Measurements from ENCODE around the gene ZNF501.

The ZNF501 gene

DNA sequence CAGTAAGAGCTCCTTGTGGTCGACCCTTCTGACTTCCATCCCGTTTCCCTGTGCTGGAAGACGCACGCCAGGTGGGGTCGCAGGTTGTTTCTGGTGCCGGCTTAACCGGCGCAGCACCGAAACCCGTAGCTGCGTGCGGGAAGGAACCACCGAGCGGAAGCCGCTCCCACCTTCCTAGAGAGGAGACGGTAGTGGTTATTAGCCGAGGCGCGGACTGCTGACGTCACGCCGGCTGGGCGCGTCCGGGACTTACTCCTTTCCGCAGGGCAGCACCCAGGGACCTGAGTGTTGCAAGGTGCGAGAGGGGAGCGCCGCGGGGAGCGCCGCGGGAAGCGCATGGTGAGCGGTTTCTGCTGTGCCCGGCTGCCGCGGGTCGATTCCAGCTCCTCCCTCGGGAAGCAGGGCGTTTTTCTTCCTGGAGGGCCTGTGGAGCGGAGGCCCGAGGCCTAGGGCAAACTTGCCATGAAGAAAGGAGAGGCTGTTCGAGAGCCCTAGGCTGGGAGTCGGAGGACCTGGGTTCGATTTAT lies at the start of gene ZNF501:
Gene ZNF501 (plus strand): TSS at position 252 of the 527 bp plus-strand sequence. CDS start 4,787 bp downstream, outside the sequence.
- peak; percentile 42 to 83 (median 76) for DNase-seq

DNA sequence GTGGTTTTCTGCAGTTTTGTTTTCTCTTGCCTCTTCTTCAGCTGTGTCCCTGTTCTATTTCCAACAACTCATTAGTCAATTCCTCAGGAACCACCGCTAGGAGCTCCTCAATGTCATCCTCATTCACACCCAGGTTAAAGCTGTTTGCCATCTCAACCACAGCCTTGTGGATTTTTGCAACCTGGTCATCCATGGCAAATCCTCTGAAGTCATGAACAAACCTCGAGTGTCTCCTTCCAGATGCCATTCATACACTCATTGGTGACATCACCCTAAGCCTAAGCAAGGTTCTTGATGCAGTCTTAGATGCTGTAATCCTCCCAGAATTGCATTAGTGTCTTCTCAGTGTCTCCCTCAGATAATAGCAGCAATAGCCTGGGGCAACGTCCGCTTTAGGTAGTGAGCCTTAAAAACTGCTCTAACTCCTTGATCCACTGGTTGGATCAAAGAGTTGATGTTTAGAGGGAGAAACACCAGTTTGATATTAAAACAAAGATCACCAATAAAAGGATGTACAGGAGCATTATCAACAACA lies 48.4 kb upstream of the ZNF501 start:
- DNase-seq: no peak

DNA sequence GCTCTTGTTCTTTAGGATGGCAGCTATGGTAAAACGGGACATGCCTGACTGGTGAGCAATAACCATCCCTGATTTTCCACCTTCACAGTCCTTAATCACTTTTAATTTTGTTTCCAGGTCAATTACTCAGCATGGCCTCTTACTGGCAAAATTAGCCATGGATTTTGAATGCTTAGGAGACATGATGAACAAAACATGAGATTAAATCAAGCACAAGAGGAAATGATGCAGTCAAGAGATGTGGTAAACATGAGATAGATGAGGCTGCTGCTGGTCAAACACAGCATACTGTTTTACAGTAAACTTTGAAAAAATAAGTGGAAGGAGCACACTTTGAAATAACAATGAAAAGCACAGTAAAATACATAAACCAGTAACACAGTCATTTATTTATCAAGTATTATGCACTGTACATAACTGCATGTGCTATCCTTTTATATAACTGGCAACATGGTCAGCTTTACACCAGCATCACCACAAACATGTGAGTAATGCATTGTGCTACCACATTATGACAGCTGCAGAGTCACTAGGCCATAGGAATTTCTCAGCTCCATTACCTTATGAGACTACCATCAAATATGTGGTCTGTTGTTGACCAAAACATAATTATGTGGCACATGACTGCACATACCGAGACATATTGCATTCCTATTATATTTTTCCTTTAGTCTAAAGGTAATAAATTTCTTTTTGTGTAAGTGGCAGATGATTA lies 47.1 kb upstream of the ZNF501 start:
- DNase-seq: no peak

DNA sequence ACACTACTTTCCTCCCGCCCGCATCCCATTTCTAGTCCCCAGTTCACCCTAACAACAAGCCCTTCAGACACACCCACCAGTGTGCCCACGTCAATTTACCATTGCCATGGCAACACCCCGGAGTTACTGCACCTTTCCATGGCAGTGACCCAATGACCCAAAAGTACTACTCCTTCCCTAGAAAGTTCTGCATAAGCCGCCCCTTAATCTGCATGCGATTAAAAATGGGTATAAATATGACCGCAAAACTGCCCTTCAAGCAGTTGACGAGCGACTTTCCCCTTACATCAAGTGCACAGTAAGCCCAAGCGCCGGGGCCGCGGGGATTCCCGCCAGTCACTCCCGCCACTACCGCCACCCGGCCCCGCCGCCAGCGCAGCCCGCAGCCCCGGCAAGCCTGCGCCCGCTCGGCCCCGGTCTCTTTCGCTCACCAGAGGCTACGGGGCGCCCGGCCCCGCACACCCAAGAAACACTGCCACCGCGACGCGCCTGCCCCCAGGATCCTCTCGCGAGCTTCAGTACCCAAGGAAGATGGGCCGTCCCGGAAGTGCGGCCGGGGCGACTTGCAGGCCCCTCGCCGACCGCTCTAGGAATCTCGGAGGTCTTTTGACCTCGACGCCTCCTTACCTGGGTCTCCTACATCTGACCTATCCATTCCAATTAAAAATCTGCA lies 44.2 kb upstream of the ZNF501 start:
- DNase-seq: peak; percentile 0 to 49 (median 24)

DNA sequence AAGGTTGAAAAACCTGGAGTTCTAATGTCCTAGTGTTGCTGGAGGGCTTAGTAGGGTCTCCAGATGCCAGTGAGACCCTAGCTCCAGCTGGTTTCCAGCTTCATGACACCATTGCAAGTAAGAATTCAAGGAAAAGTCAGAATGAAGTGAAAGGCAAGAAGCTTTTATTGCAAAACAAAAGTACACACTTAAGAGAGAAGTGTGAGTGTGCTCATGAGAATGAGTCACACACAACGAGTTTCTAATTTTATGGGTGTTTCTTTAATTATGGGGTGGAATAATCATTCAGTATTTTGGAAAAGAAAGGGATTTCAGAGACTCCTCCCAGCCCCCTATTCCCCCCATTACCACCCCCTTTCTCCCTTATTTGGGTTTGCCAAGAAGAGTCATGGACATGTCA lies 41.5 kb upstream of the ZNF501 start:
- no peak for DNase-seq

DNA sequence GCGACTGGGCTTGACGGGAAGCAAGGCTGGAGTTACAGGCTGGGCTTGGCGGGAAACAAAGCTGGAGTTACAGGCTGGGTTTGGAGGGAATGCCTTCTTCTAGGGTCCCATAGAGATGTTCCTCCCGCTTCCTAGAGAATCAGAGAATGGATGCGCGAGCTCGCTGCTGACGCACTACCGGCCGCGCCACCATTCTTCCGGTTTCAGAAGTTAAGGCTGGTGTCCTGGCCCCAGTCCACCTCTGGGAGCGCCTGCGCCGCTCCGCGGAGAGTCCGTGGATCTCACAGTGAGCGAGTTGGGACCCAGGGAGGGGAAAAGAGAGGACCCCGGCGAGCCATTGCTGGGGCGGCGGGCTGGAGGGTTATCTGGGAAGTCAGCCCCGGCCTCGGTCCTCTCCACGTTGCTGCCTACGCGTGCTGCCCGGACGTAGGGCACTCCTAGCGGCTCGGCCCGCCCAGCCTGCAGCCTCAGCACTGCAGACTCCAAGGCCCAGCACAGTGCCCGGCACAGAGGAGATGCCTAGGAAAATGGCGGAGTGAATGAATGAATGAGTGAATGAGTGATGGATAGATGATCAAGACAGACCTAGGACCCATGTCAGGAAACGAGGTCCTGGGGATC lies 16.9 kb upstream of the ZNF501 start, which contains the start of gene ZNF502:
Gene ZNF502 (plus strand): TSS at position 206 of the 621 bp plus-strand sequence. CDS start 7,602 bp downstream, outside the sequence.
- DNase-seq: peak in 5 of 6 experiments; percentile 9 to 56 (median 44)

DNA sequence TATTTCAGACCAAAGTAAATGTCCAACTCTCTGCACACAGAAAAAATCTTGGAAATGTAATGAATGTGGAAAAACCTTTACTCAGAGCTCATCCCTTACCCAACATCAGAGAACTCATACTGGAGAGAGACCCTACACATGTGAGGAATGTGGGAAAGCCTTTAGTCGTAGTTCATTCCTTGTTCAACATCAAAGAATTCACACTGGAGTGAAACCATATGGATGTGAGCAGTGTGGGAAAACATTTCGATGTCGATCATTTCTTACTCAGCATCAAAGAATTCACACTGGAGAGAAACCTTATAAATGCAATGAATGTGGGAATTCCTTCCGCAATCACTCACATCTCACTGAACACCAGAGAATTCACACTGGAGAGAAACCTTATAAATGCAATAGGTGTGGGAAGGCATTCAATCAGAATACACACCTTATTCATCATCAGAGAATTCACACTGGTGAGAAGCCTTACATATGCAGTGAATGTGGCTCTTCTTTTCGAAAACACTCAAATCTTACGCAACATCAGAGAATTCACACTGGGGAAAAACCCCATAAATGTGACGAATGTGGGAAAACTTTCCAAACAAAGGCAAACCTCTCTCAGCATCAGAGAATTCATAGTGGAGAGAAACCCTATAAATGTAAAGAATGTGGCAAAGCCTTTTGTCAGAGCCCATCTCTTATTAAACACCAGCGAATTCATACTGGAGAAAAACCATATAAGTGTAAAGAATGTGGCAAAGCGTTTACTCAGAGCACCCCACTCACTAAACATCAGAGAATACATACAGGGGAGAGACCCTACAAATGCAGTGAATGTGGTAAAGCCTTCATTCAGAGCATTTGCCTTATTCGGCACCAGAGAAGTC lies 8.0 kb upstream of the ZNF501 start:
- DNase-seq: no peak

DNA sequence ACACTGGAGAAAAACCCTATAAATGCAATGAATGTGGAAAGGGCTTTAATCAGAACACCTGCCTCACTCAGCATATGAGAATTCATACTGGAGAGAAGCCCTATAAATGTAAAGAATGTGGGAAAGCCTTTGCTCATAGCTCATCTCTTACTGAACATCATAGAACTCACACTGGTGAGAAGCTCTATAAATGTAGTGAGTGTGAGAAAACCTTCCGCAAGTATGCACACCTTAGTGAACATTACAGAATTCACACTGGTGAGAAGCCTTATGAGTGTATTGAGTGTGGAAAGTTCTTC lies 7.4 kb upstream of the ZNF501 start:
- DNase-seq: no peak

DNA sequence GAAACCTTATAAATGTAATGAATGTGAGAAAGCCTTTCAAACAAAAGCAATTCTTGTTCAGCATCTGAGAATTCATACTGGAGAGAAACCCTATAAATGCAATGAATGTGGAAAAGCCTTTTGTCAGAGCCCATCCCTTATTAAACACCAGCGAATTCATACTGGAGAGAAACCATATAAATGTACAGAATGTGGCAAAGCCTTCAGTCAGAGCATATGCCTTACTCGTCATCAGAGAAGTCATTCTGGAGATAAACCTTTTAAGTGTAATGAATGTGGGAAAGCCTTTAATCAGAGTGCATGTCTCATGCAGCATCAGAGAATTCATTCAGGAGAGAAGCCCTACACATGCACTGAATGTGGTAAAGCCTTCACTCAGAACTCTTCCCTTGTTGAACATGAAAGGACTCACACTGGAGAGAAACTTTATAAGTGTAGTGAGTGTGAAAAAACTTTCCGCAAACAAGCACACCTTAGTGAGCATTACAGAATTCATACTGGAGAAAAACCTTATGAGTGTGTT lies 5.3 kb downstream of the ZNF501 start:
- DNase-seq: no peak

DNA sequence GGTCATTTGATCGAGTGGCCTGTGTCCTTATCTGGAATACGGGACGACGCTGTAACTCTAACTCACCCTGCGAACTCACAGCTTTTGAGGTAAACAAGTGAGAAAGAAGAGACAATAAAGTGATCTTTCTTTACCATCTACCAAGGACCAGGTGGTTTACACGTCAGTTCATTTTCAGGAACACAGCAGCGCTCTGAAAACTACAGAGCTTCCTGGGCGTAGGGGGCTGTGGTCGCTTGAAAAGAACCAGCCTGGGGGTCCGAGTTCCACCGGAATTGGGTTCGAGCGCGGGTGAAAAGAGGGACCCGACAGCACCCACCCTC lies 31.6 kb downstream of the ZNF501 start:
- no peak for DNase-seq

DNA sequence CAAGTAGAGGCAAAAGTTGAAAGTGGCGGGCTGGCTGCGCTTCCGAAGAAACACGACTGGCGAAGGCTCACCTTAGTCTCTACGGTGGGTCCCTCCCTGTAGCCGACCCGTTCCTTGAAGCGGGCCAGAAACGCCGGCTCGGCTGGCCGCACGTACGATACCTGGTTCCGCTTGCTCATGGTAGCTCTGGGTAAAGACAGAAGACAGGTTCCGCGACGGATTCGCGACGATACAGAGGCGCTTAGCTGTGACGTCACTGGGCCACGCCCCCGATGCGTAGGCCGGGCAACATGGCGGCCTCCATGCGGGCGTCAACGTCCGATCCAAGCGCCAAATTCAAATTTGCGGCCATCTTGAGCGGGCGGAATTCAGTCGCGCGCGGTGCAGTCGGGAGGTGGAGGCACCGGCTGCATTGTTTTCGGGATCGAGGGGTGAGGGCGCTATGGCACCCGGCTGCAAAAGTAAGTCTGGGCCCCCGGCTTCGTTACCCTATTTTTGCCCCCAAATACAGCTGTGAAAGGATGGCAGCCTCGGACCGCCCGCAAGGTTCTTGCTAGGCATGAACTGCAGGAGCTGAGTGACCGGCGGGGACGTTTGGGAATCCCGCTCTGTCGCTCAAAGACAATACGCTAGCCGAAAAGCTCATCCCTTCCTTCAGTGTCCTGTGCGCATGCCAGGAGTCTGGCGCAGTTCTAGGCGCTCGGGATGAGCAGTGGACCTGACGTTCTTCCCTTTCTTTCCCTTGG lies 32.2 kb downstream of the ZNF501 start, which contains the start of the genes KIAA1143 and KIF15:
Gene KIAA1143 (minus strand): TSS at position 196 of the 746 bp plus-strand sequence. CDS start 17 bp downstream, at position 179.
Gene KIF15 (plus strand): TSS at position 371 of the 746 bp plus-strand sequence. CDS start 72 bp downstream, at position 443.
- peak; percentile 90 to 96 (median 95) for DNase-seq

DNA sequence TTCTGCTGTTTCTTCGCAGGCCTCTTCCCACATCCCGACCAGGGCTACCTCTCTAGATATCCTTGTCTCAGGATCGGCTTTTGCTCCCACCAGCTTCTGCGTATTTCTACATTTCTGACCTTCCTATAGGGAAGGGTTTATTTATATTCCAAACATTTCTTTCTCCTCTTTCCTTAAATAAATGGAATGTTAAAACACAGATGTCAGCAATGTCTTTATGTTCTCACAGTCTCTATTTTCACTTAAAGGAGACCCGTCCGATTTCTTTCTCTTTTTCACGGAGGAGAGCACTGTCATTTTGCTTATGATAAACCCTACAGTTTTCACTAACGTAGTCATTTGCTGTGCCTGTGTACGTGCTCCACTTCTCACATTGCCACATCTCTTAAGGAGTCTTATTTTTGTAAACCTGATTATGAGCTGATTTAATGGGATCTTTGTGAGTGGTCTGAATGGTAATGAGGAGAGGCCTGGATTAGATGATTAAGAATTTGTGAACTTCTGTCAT lies 32.8 kb downstream of the ZNF501 start:
- no peak for DNase-seq

DNA sequence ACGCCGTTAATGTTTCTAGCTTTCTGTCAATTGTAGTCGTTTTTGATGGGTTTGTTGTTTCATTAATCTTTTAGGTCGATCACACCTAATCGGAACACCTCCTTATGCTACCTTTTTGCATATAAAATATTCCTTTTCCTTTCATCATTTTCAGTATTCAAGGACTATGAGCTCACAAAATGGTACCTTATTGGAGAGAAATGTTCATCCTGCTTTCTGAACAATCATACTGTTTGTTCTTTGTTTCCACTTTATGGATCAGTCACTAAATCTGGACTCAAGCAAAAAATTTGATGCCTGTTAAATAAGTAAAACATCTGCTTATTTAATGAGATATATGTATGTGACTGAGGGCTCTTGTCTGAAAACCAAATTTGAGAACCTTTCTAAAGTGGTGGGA lies 33.3 kb downstream of the ZNF501 start:
- no peak for DNase-seq

DNA sequence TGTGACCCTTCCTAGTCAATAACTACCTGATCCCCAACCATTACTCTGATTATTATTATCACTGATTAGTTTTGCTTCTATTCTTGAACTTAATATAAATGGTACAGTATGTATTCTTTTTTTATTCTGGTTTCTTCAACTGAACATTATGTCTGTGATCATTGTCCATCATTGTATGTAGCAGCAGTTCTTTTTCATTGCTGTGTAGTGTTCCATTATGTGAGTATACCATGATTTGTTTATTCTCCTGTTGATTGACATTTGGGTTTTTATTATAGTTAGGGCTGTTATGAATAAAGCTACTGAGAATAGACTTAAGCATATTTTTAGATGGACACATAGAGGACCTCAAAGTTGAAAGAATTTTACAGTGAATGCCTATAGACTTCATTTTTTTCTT lies 34.8 kb downstream of the ZNF501 start:
- no peak for DNase-seq

DNA sequence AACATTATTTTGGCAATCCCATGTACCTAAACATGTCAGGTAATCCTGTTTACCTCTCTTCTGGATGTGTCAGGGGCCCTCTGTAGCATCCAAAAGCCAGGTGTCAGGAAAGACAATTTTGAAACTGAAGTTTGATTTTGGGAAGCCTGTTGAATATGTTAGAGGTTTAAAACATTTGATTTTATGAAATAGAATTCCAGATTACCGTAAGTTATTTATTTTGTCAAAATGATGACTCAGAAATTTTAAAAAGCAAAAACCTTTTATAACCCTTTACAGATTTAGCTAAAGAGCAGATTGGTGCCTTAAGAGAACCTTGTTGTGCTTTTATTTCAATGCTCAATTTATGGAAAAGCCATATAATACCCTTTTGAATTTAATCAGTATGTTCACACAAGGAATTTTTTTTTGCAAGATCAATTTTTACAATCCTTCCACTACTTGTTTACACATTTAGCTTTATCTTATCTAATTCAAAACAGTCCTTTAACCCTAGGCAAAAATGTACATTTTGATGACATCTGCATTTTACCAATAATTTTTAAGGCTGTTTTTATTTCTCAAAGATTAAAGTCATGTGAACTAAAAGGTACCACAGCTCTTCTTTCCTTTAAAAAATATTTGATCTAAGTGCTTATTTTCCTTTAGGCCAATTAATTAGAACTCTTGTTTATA lies 42.1 kb downstream of the ZNF501 start:
- DNase-seq: no peak

DNA sequence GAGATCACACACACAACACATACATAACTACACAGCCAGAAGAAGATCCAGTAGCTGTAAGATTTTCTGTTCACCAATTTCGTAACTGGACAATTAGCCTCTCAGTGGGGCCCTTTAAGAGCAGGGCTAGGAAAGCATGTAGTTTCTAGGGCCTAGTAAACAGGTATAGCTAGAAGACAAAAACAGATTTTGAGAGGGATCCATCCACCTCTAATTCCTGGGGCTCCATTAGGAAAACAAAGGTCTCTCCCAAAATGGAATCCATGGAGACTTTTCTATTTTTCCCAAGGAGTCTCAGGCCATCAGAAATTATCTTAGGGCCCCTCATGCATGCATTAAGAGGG lies 42.6 kb downstream of the ZNF501 start:
- no peak for DNase-seq

DNA sequence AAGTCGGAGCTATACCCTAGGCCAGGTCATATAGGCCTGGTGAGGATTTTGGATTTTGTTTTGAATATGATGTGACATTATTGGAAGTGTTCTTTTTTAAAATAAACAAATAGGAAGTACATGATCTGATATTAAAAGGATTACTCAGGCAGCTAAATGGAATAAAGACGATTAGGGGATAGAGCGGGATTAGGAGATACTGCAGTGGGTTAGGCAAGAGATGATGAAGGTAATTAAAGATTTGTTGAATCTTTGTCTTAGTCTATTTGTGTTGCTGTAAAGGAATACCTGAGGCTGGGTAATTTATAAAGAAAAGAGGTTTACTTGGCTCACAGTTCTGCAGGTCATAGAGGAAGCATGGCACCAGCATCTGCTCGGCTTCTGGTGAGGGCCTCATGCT lies 53.5 kb downstream of the ZNF501 start:
- no peak for DNase-seq

Measured in stimulated activated naive CD4-positive, alpha-beta T cell (primary cell).